NCI-H2107 (cell line): ENCODE data around the gene ANKRD33B.

Experiments
- DNase-seq: peaks from one replicate; lab custom pipeline; 2025; lab: John Stamatoyannopoulos, UW

Gene ANKRD33B

GRCh38 chr5:10678244-10678643 is 114.4 kb downstream of the ANKRD33B start:
- no peak for DNase-seq

- no peak for DNase-seq
Observed at GRCh38 chr5:10679336-10679988, 115.6 kb downstream of the ANKRD33B start.

GRCh38 chr5:10680876-10681481 is 117.1 kb downstream of the ANKRD33B start:
- DNase-seq: no peak

- no peak for DNase-seq
Observed at GRCh38 chr5:10681731-10682679, 118.1 kb downstream of the ANKRD33B start.

GRCh38 chr5:10682801-10683525 is 119.1 kb downstream of the ANKRD33B start:
- DNase-seq: no peak

- DNase-seq: no peak
Observed at GRCh38 chr5:10684303-10685086, 120.6 kb downstream of the ANKRD33B start.

GRCh38 chr5:10685115-10685521 is 121.2 kb downstream of the ANKRD33B start:
- DNase-seq: no peak

- no peak for DNase-seq
Observed at GRCh38 chr5:10686890-10687289, 123.0 kb downstream of the ANKRD33B start.

- DNase-seq: no peak
Observed at GRCh38 chr5:10688651-10689171, 124.8 kb downstream of the ANKRD33B start.

- no peak for DNase-seq
Observed at GRCh38 chr5:10689391-10690081, 125.7 kb downstream of the ANKRD33B start.

- DNase-seq: no peak
Observed at GRCh38 chr5:10690460-10691440, 126.9 kb downstream of the ANKRD33B start.

GRCh38 chr5:10691826-10692785 is 128.2 kb downstream of the ANKRD33B start:
- no peak for DNase-seq

GRCh38 chr5:10695055-10695649 is 131.3 kb downstream of the ANKRD33B start:
- DNase-seq: peak; percentile 25

- no peak for DNase-seq
Observed at GRCh38 chr5:10695759-10696543, 132.1 kb downstream of the ANKRD33B start.

GRCh38 chr5:10699281-10699874 is 135.5 kb downstream of the ANKRD33B start:
- no peak for DNase-seq

GRCh38 chr5:10699987-10700386 is 136.1 kb downstream of the ANKRD33B start:
- DNase-seq: no peak
